HG03045 (cell line): ENCODE measurements around the gene CD33.
"Not testable (repeated sequence)": the region's sequence is repeated elsewhere in the genome, so short reads cannot be mapped to it uniquely, and the experiment has no call there.

ENCODE experiments used
- ATAC-seq: cut with Tn5 transposase; IDR thresholded peaks from one replicate; pipeline ENCODE4 v1.9.1; 2021; ENCODE audit warnings: mild to moderate bottlenecking, moderate library complexity; ENCODE audit not compliant: unreplicated experiment

CD33 gene

GRCh38 chr19:51210191-51210784 lies 14.6 kb upstream of the CD33 start:
- ATAC-seq: no peak

GRCh38 chr19:51210874-51211361 lies 14.0 kb upstream of the CD33 start:
- ATAC-seq: not testable (repeated sequence)

GRCh38 chr19:51211833-51212232 lies 13.0 kb upstream of the CD33 start:
- ATAC-seq: no peak

- no peak for ATAC-seq
Measured at GRCh38 chr19:51219307-51219706, 5.6 kb upstream of the CD33 start.

GRCh38 chr19:51219971-51220370 lies 4.9 kb upstream of the CD33 start:
- ATAC-seq: no peak

GRCh38 chr19:51220996-51221395 lies 3.9 kb upstream of the CD33 start:
- ATAC-seq: no peak

- no peak for ATAC-seq
Measured at GRCh38 chr19:51224163-51224641, 678 bp upstream of the CD33 start.

- no peak for ATAC-seq
Measured at GRCh38 chr19:51226067-51226466, 1.2 kb downstream of the CD33 start.

- no peak for ATAC-seq
Measured at GRCh38 chr19:51227326-51227725, 2.4 kb downstream of the CD33 start.

GRCh38 chr19:51227966-51228365 lies 3.1 kb downstream of the CD33 start:
- ATAC-seq: no peak

- ATAC-seq: no peak
Measured at GRCh38 chr19:51240866-51241265, 16.0 kb downstream of the CD33 start.

GRCh38 chr19:51242881-51243630 lies 18.2 kb downstream of the CD33 start:
- no peak for ATAC-seq

GRCh38 chr19:51246164-51246552 lies 21.3 kb downstream of the CD33 start:
- ATAC-seq: no peak

- ATAC-seq: no peak
Measured at GRCh38 chr19:51247972-51248590, 23.2 kb downstream of the CD33 start.

- ATAC-seq: no peak
Measured at GRCh38 chr19:51250786-51251467, 26.0 kb downstream of the CD33 start, which contains the start of gene SIGLECL1. Gene SIGLECL1 (plus strand): TSS chr19:51251080. CDS start chr19:51264073, 12,993 bp downstream.

GRCh38 chr19:51251468-51251820 lies 26.6 kb downstream of the CD33 start:
- no peak for ATAC-seq

GRCh38 chr19:51252306-51253079 lies 27.6 kb downstream of the CD33 start:
- no peak for ATAC-seq

- no peak for ATAC-seq
Measured at GRCh38 chr19:51253088-51253806, 28.4 kb downstream of the CD33 start.

- no peak for ATAC-seq
Measured at GRCh38 chr19:51256155-51256625, 31.3 kb downstream of the CD33 start.

- no peak for ATAC-seq
Measured at GRCh38 chr19:51257471-51257870, 32.6 kb downstream of the CD33 start.
